IMR-90 (cell line): Measurements from ENCODE around the gene ROR2. TPM values are rescaled to one million over a fixed set of nuclear protein-coding genes. Genes with fewer than 3 reads are reported as not detected.

Experiments
- ATAC-seq: fragments of 200-7000 bp; cut with Tn5 transposase; 2 replicates; pipeline ENCODE4 v1.9.1; 2020; ENCODE audit warnings: low read depth, mild to moderate bottlenecking, moderate library complexity
- BruUV-seq: library from RNA; stranded (reverse); fragments of 400-500 nt; replicated peaks from 2 replicates; lab custom pipeline; 2021; lab: Mats Ljungman, UMichigan
- CTCF ChIA-PET: fragments of 300-600 bp; formaldehyde crosslinking; extraction: SDS; loops from one replicate; lab custom pipeline; 2021; ENCODE audit warnings: antibody characterized with exemption; lab: Yijun Ruan, JAX
- POLR2A ChIA-PET: fragments of 300-600 bp; sonication (Branson Sonifier 250); formaldehyde crosslinking; loops from one replicate; lab custom pipeline; 2022; ENCODE audit warnings: antibody characterized with exemption; ENCODE audit not compliant: unreplicated experiment; lab: Charles Lee
- DNase-seq: peaks from one replicate; pipeline ENCODE4 v3.0.0; 2013
- H2AFZ ChIP-seq: replicated peaks from 2 replicates; pipeline ENCODE3; 2013; ENCODE audit warnings: low read length, mild to moderate bottlenecking; ENCODE audit not compliant: poor library complexity
- H2AK5ac ChIP-seq: 2 replicates; pipeline ENCODE4 v1.6.1; 2013; ENCODE audit warnings: low read depth, low read length, inconsistent platforms
- H2AK9ac ChIP-seq: replicated peaks from 2 replicates; pipeline ENCODE3; 2013; ENCODE audit warnings: mild to moderate bottlenecking, low read depth, low read length, moderate library complexity; ENCODE audit not compliant: poor library complexity
- H2BK120ac ChIP-seq: 2 replicates; pipeline ENCODE4 v1.6.1; 2013; ENCODE audit warnings: low read depth, low read length, inconsistent platforms
- H2BK15ac ChIP-seq: 3 replicates; pipeline ENCODE4 v1.6.1; 2013; ENCODE audit warnings: low read depth, low read length, inconsistent platforms
- H2BK20ac ChIP-seq: 2 replicates; pipeline ENCODE4 v1.6.1; 2013; ENCODE audit warnings: low read depth, mild to moderate bottlenecking, inconsistent platforms, low read length, moderate library complexity
- H2BK5ac ChIP-seq: 2 replicates; pipeline ENCODE4 v1.6.1; 2013; ENCODE audit warnings: mild to moderate bottlenecking, low read depth, low read length, inconsistent platforms; ENCODE audit not compliant: poor library complexity, severe bottlenecking
- H3K14ac ChIP-seq: replicated peaks from 2 replicates; pipeline ENCODE4 v1.6.1; 2013; ENCODE audit warnings: low read depth, low read length, inconsistent platforms
- H3K18ac ChIP-seq: 2 replicates; pipeline ENCODE4 v1.6.1; 2013; ENCODE audit warnings: low read depth, low read length, control low read depth
- H3K23ac ChIP-seq: 2 replicates; pipeline ENCODE4 v1.6.1; 2013; ENCODE audit warnings: low read depth, low read length, inconsistent platforms
- H3K27ac ChIP-seq: 2 replicates; pipeline ENCODE4 v1.5.1; 2013; ENCODE audit warnings: mild to moderate bottlenecking, control low read depth, low read length; ENCODE audit not compliant: insufficient read depth
- H3K27me3 ChIP-seq: 2 replicates; pipeline ENCODE4 v1.6.1; 2013; ENCODE audit warnings: low read length; ENCODE audit not compliant: control insufficient read depth, insufficient read depth
- H3K36me3 ChIP-seq: 2 replicates; pipeline ENCODE4 v1.6.1; 2013; ENCODE audit warnings: low read length, mixed read lengths; ENCODE audit not compliant: control insufficient read depth, insufficient read depth
- H3K4ac ChIP-seq: 2 replicates; pipeline ENCODE4 v1.6.1; 2013; ENCODE audit warnings: low read depth, low read length, inconsistent platforms
- H3K4me1 ChIP-seq: 2 replicates; pipeline ENCODE4 v1.6.1; 2013; ENCODE audit warnings: low read length, mixed read lengths; ENCODE audit not compliant: control insufficient read depth, insufficient read depth
- H3K4me2 ChIP-seq: 2 replicates; pipeline ENCODE4 v1.6.1; 2013; ENCODE audit warnings: low read depth, mild to moderate bottlenecking, control low read depth, low read length, moderate library complexity
- H3K4me3 ChIP-seq: 2 replicates; pipeline ENCODE4 v1.5.1; 2013; ENCODE audit warnings: low read depth, mild to moderate bottlenecking, control low read depth, low read length, moderate library complexity; ENCODE audit not compliant: insufficient read depth
- H3K56ac ChIP-seq: 2 replicates; pipeline ENCODE4 v1.6.1; 2013; ENCODE audit warnings: low read length, inconsistent platforms; ENCODE audit not compliant: insufficient read depth; ENCODE audit errors: extremely low read depth
- H3K79me1 ChIP-seq, 2 experiments: 2 replicates each; pipeline ENCODE4 v1.6.1; 2013; ENCODE audit warnings: low read length in 2 of 2, inconsistent platforms in 1 of 2, low read depth in 1 of 2
- H3K9ac ChIP-seq: 2 replicates; pipeline ENCODE4 v1.6.1; 2013; ENCODE audit warnings: low read depth, low read length, control low read depth
- H3K9me1 ChIP-seq: 2 replicates; pipeline ENCODE4 v1.6.1; 2013; ENCODE audit warnings: low read length, inconsistent platforms; ENCODE audit not compliant: insufficient read depth
- H3K9me3 ChIP-seq: 2 replicates; pipeline ENCODE4 v1.6.1; 2013; ENCODE audit warnings: low read length; ENCODE audit not compliant: control insufficient read depth, insufficient read depth
- H4K20me1 ChIP-seq: 2 replicates; pipeline ENCODE4 v1.6.1; 2013; ENCODE audit warnings: low read length, inconsistent platforms; ENCODE audit not compliant: insufficient read depth
- H4K5ac ChIP-seq: 2 replicates; pipeline ENCODE4 v1.6.1; 2013; ENCODE audit warnings: mild to moderate bottlenecking, low read depth, low read length, control low read depth
- H4K8ac ChIP-seq, 2 experiments: 2 replicates each; pipeline ENCODE4 v1.6.1; 2013; ENCODE audit warnings: low read depth in 2 of 2, low read length in 2 of 2, control low read depth in 1 of 2, inconsistent platforms in 1 of 2
- H4K91ac ChIP-seq: 2 replicates; pipeline ENCODE4 v1.6.1; 2013; ENCODE audit warnings: low read depth, low read length, inconsistent platforms; ENCODE audit not compliant: insufficient read depth
- FOS ChIP-seq: fragments of 150-350 bp; IDR thresholded peaks from 2 replicates; pipeline ENCODE4 v1.6.1; 2016; ENCODE audit warnings: low read depth, low read length
- MAFK ChIP-seq: IDR thresholded peaks from 2 replicates; pipeline ENCODE4 v1.6.1; 2012; ENCODE audit warnings: low read depth, low read length, improper control_type of control experiment
- RCOR1 ChIP-seq: IDR thresholded peaks from 2 replicates; pipeline ENCODE4 v1.6.1; 2012; ENCODE audit warnings: mild to moderate bottlenecking, low read length, improper control_type of control experiment; ENCODE audit not compliant: insufficient replicate concordance
- whole genome bisulfite sequencing, 2 experiments: methylation state at CpG; one replicate each; pipeline versions ENCODE4 v1.1.5 to v1.1.7; 2013; ENCODE audit warnings: missing lambda C conversion rate in 2 of 2; ENCODE audit not compliant: insufficient read length in 1 of 2; ENCODE audit errors: extremely low coverage in 2 of 2; 5-methylcytosine and 5-hydroxymethylcytosine counted together
- dilution Hi-C: fragments of 300-500 bp; cut with HindIII; formaldehyde crosslinking; loops from one replicate; pipeline ENCODE4 v1.14.3; 2018; ENCODE audit warnings: low sequenced_read_pairs; ENCODE audit not compliant: unreplicated experiment
- in situ Hi-C: fragments of 300-500 bp; cut with MboI; formaldehyde crosslinking; loops from 3 replicates; pipeline ENCODE4 v1.14.3; 2019; ENCODE audit warnings: low sequenced_read_pairs, inconsistent platforms, mixed read lengths
- intact Hi-C: fragments of 100-400 bp; cut with micrococcal nuclease; formaldehyde crosslinking; loops from 2 replicates; pipeline ENCODE4 v1.10.0; 2022
- polyA plus RNA-seq, 3 experiments: library from polyadenylated mRNA; depleted of rRNA; stranded (reverse); fragments of >200 nt; gene quantifications; 2 replicates each; pipeline ENCODE4 v1.2.3, GENCODE V29; 2012; ENCODE audit warnings: low replicate concordance in 1 of 3
- total RNA-seq: library from RNA; depleted of rRNA; stranded (reverse); fragments of >200 nt; gene quantifications from 2 replicates; pipeline ENCODE4 v1.2.3, GENCODE V29; 2012
- TF ChIP-seq, protein P1 (sequence below): conservative IDR thresholded peaks from 2 replicates; pipeline ENCODE4 v1.5.1; 2012; ENCODE audit warnings: mild to moderate bottlenecking, low read depth, low read length, improper control_type of control experiment
- TF ChIP-seq, protein P2 (sequence below): fragments of 150-350 bp; IDR thresholded peaks from 2 replicates; pipeline ENCODE4 v1.6.1; 2017; ENCODE audit warnings: mild to moderate bottlenecking, antibody characterized with exemption, low read length, low read depth

Gene ROR2
- total and polyA plus RNA-seq, 2 of the 4 experiments (the other 2 are of a cell fraction) = 2.3 to 4.8 TPM

DNA sequence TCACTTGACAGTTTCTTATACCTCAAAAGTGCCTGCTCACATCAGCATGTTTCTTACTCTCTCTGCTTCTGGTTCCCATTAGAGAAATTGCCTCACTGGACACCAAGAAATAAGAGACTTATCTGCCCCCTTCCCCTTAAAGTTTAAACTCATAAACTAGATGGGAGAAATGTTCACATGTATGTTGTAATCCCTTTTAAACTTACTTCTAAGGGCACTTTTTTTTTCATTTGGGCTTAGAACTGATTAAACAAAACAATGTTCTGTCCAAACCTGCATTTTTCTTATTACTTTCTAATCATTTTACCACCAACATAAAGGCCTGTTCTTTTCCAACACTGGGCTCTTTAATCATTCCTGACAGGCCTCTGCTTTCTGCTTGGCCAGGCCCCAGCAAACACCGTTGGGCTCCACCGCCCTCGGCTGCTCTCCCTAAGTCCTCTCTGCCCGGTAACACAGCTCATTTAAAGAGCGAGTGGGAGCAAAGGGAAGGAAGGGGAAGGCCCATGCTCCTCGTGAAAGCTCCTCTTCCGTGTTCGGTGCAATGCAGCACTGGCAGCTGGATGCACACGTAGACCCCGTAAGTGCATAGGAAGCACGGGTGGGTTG is 53.4 kb downstream of the ROR2 start (continued):
- TF ChIP-seq MAFK = no peak

DNA sequence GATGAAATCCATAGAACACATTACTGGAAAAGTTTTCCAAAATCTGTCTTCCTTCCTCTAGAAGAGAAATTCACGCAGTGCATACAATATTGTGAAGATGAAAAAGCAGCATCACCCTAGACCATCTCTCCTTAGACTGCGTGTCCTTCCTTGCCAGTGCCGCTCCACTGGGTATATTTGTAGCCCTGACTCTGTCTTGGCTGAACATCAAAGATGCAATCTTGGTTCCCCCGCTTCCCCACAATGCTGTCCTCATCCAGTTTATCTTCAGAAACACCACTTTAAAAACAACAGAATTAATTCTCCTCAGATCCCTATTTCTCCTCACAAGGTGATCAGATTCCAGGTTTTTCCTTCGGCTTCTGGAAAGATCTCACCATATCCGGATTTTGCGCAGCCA is 53.9 kb downstream of the ROR2 start:
- dilution Hi-C loops = no loop called here

More for the DNA sequence above, 53.9 kb downstream of the ROR2 start:
- Histone ChIP-seq H2AK9ac (no peak overlapping the region), H2BK20ac (no peak overlapping the region), H4K8ac (no peak overlapping the region), H3K4ac (no peak overlapping the region), H3K4me1 (peaks cover 25% of the 10 kb centered on the region), H3K4me3 (no peak overlapping the region), H3K36me3 (no peaks in the 10 kb centered on the region), H2AK5ac (no peak overlapping the region), H2BK5ac (no peak overlapping the region), H4K5ac (no peak overlapping the region), H3K14ac (no peak overlapping the region), H4K20me1 (peaks cover 8% of the 10 kb centered on the region; the same call in 1 of the 2 replicates), H4K91ac (no peak overlapping the region), H3K9me1 (peaks cover 6% of the 10 kb centered on the region), H3K27ac (peak overlapping the region; percentile 30; the same call in 1 of the 2 replicates), H3K9me3 (no peaks in the 10 kb centered on the region), H3K18ac (no peak overlapping the region; the same call in 1 of the 2 replicates), H3K27me3 (no peaks in the 10 kb centered on the region), H3K9ac (no peak overlapping the region), H3K56ac (no peak overlapping the region), H3K23ac (no peak overlapping the region), H2BK120ac (no peak overlapping the region), H3K79me1 (peaks cover 0 to 17% of the 10 kb centered on the region in 2 experiments; a peak in 2 of 4 replicates), H3K4me2 (no peak overlapping the region; the same call in 1 of the 2 replicates), H2BK15ac (no peak overlapping the region), H2AFZ (no peak overlapping the region)
- intact Hi-C loops (loop anchor here (5.0 kb wide), 1 partner anchor 51 kb away; no protein-coding TSS in a partner anchor), in situ Hi-C loops (no loop called here)
- BruUV-seq = TSS peak; percentile 7
- POLR2A ChIA-PET = interaction anchor here (0.6 kb wide), 1 partner anchor 1715 kb away, joined by 3 read pairs; no protein-coding TSS in a partner anchor
- DNase-seq (no peak), ATAC-seq (no peak)
- CTCF ChIA-PET = no interaction called here
- 81% methylated on average over 5 of the region's 7 CpGs; no CpG with 5 or more reads in 1 of the 2 experiments for whole genome bisulfite sequencing, 2 experiments
- TF ChIP-seq RCOR1 (no peak), FOS (no peak), MAFK (no peak)
- TF ChIP-seq, protein P1, sequence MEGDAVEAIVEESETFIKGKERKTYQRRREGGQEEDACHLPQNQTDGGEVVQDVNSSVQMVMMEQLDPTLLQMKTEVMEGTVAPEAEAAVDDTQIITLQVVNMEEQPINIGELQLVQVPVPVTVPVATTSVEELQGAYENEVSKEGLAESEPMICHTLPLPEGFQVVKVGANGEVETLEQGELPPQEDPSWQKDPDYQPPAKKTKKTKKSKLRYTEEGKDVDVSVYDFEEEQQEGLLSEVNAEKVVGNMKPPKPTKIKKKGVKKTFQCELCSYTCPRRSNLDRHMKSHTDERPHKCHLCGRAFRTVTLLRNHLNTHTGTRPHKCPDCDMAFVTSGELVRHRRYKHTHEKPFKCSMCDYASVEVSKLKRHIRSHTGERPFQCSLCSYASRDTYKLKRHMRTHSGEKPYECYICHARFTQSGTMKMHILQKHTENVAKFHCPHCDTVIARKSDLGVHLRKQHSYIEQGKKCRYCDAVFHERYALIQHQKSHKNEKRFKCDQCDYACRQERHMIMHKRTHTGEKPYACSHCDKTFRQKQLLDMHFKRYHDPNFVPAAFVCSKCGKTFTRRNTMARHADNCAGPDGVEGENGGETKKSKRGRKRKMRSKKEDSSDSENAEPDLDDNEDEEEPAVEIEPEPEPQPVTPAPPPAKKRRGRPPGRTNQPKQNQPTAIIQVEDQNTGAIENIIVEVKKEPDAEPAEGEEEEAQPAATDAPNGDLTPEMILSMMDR = no peak
- TF ChIP-seq, protein P2, sequence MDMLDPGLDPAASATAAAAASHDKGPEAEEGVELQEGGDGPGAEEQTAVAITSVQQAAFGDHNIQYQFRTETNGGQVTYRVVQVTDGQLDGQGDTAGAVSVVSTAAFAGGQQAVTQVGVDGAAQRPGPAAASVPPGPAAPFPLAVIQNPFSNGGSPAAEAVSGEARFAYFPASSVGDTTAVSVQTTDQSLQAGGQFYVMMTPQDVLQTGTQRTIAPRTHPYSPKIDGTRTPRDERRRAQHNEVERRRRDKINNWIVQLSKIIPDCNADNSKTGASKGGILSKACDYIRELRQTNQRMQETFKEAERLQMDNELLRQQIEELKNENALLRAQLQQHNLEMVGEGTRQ = no peak
